HG03095 (cell line): ENCODE results near the gene TKT.

Source experiments
- ATAC-seq: cut with Tn5 transposase; IDR thresholded peaks from one replicate; pipeline ENCODE4 v1.9.1; 2021; ENCODE audit warnings: moderate library complexity; ENCODE audit not compliant: unreplicated experiment

The TKT gene

DNA sequence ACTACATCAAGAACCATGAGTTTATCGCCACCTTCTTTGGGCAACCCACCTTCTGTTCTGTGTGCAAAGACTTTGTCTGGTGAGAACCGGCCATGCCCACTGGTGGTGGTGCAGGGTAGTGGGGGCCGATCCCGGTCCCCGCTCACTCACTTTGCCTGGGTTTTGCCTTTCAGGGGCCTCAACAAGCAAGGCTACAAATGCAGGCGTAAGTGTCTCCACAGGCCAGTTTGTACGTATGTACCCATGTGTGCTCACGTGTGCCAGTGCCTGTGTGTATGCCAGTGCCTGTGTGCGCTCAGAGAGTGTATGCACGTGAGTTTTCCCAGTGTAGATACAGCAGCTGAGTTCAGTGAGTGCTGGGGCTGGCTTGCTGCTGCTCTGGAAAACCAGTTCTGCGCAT is 74.3 kb downstream of the TKT start:
- no peak for ATAC-seq

DNA sequence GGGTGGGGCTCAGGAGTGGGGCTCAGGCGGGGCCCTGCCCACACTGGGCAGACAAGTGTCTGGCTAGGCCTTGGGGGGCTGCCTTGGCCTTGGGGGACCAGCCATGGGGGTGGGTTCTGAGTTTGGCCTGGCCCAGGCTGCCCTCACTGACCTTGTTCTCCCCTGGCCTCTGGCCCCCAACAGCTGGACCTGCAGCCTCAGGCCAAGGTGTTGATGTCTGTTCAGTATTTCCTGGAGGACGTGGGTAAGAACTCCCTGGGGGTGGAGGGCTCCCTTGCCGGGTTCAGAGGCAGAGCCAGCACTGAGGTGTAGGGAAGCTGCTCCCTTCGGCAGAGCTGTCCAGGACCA is 74.8 kb downstream of the TKT start:
- no peak for ATAC-seq

- peak; percentile 82 for ATAC-seq
Observed at GRCh38 chr3:53180305-53181023, 75.4 kb downstream of the TKT start.

- ATAC-seq: no peak
Observed at GRCh38 chr3:53179580-53179979, 76.2 kb downstream of the TKT start.

GRCh38 chr3:53178246-53178645 is 77.6 kb downstream of the TKT start:
- no peak for ATAC-seq

DNA sequence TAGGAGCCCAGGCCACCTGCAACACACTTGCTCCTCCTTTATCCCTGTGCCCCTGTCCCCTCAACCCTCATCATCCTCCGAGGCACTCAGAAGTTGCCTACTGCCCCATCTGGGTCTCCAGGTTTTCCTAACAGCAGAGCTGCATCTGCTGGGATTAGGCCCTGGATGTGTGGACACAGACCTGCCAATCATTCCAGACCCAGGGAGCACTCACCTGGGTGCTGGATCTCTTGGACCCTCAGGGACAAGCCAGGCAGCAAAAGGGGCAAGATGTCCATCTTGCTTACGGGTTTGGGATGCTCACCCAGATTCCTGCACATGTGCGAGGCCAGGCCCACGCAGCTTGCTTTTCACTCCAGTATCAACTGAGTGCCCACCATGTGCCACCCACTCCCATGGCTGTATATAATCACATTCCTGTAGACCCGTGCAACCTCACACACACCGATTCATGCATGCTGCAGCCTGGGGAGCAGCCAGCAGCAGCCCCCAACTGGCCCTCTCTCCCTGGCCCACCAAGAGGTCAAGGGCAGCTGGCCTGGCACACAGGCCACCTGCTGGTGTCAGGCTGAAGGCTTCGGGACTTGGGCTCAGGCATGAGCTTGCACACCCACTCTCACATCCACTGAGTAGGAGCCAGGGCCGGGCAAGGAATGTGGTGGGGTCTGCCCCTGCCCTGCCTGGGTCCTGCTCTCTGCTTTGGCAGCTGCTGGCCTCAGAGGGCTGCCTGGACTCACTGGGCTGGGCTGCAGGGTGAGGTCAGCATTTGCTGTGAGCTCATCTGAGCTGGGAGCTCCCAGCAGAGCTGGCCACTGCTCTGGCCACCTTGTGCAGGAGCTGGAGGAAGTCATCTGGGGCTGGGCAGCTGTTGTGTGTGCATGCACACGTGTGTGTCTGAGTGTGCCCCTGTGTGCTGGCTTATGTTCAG is 79.9 kb downstream of the TKT start:
- ATAC-seq: no peak
